SU-DHL-6 (cell line): Measurements from ENCODE around the gene EIF1B.
A peak's percentile ranks its signal among the peaks of the same experiment; 100 is the strongest.

Source experiments
- H2AFZ ChIP-seq: fragments of 200-600 bp; sonication (generic); 2 replicates; pipeline ENCODE4 v1.6.1; 2014; ENCODE audit warnings: low read depth, mild to moderate bottlenecking, moderate library complexity, mixed read lengths, antibody characterized with exemption, low read length; ENCODE audit not compliant: severe bottlenecking
- H3F3A ChIP-seq: fragments of 200-600 bp; shearing (Covaris generic); 2 replicates; pipeline ENCODE4 v1.6.0; 2016; ENCODE audit warnings: antibody characterized with exemption, mild to moderate bottlenecking; ENCODE audit not compliant: insufficient read depth
- H3K27ac ChIP-seq: fragments of 200-600 bp; sonication (generic); 2 replicates; pipeline ENCODE4 v1.5.1; 2016; ENCODE audit warnings: low read depth, mild to moderate bottlenecking, low read length, moderate library complexity, mixed read lengths
- H3K27me3 ChIP-seq: fragments of 200-600 bp; sonication (generic), shearing (Covaris generic); 2 replicates; pipeline ENCODE4 v1.6.0; 2014; ENCODE audit warnings: mild to moderate bottlenecking, low read length
- H3K36me3 ChIP-seq: fragments of 200-600 bp; sonication (generic); 2 replicates; pipeline ENCODE4 v1.6.1; 2014; ENCODE audit warnings: mild to moderate bottlenecking, low read length, mixed read lengths
- H3K4me2 ChIP-seq: fragments of 300-600, 200-600 bp; shearing (Covaris generic), sonication (generic); 2 replicates; pipeline ENCODE4 v1.6.0; 2014; ENCODE audit warnings: low read length, low read depth, mild to moderate bottlenecking; ENCODE audit not compliant: poor library complexity, severe bottlenecking
- H3K4me3 ChIP-seq: fragments of 200-600 bp; sonication (generic); 2 replicates; pipeline ENCODE4 v1.5.1; 2014; ENCODE audit warnings: antibody characterized with exemption, low read length, mild to moderate bottlenecking, mixed read lengths; ENCODE audit not compliant: insufficient read depth, poor library complexity, severe bottlenecking
- H3K79me2 ChIP-seq: fragments of 200-600 bp; sonication (generic); 2 replicates; pipeline ENCODE4 v1.6.1; 2014; ENCODE audit warnings: mild to moderate bottlenecking, low read length, moderate library complexity; ENCODE audit not compliant: insufficient read depth
- H3K9ac ChIP-seq: fragments of 200-600 bp; sonication (generic); 2 replicates; pipeline ENCODE4 v1.7.0; 2014; ENCODE audit warnings: mild to moderate bottlenecking, low read length
- H3K9me2 ChIP-seq: fragments of 200-600 bp; sonication (generic); replicated peaks from 2 replicates; pipeline ENCODE4 v1.6.1; 2014; ENCODE audit warnings: low read length; ENCODE audit not compliant: insufficient read depth
- H3K9me3 ChIP-seq: fragments of 200-600 bp; sonication (generic); 2 replicates; pipeline ENCODE4 v1.6.1; 2014; ENCODE audit warnings: low read length, mixed read lengths; ENCODE audit not compliant: insufficient read depth
- H4K20me1 ChIP-seq: fragments of 200-600 bp; sonication (generic); 2 replicates; pipeline ENCODE4 v1.6.1; 2014; ENCODE audit warnings: low read depth, mild to moderate bottlenecking, antibody characterized with exemption, low read length, moderate library complexity, mixed read lengths
- CTCF ChIP-seq: fragments of 200-600 bp; sonication (generic); IDR thresholded peaks from one replicate; pipeline ENCODE4 v1.5.1; 2017; ENCODE audit warnings: antibody characterized with exemption, mild to moderate bottlenecking, low read length, moderate library complexity; ENCODE audit not compliant: insufficient read depth, poor library complexity, severe bottlenecking
- EZH2phosphoT487 ChIP-seq: fragments of 200-600 bp; sonication (generic), shearing (Covaris generic); conservative IDR thresholded peaks from 2 replicates; pipeline ENCODE4 v1.6.1; 2018; ENCODE audit warnings: mild to moderate bottlenecking, antibody characterized with exemption, low read length, moderate library complexity, mixed read lengths

Gene EIF1B

GRCh38 chr3:40312661-40313226 is 3.2 kb downstream of the EIF1B start:
- Histone ChIP-seq H3K79me2 (peaks cover 19% of the 10 kb centered on the region), H2AFZ (no peak overlapping the region), H3K36me3 (peaks cover 21% of the 10 kb centered on the region), H3F3A (peaks cover 8% of the 10 kb centered on the region), H4K20me1 (no peaks in the 10 kb centered on the region), H3K27me3 (no peaks in the 10 kb centered on the region), H3K9me2 (no peaks in the 10 kb centered on the region), H3K9me3 (no peaks in the 10 kb centered on the region), H3K9ac (no peak overlapping the region), H3K27ac (no peak overlapping the region), H3K4me3 (no peak overlapping the region), H3K4me2 (no peak overlapping the region)
- TF ChIP-seq CTCF (no peak), EZH2phosphoT487 (no peak)

- no peak overlapping the region for H2AFZ ChIP-seq
Observed at GRCh38 chr3:40313975-40314860, 4.7 kb downstream of the EIF1B start.

GRCh38 chr3:40317061-40317855 is 7.8 kb downstream of the EIF1B start:
- H3K79me2 ChIP-seq: no peaks in the 10 kb centered on the region
- H3F3A ChIP-seq: peaks cover 3% of the 10 kb centered on the region; the same call in 1 of the 2 replicates
- H3K4me3 ChIP-seq: no peak overlapping the region
- no peaks in the 10 kb centered on the region for H3K9me2 ChIP-seq
- no peak overlapping the region for H3K4me2 ChIP-seq
- no peaks in the 10 kb centered on the region for H4K20me1 ChIP-seq
- no peak overlapping the region for H3K9ac ChIP-seq
- peaks cover 4% of the 10 kb centered on the region; the same call in 1 of the 2 replicates for H3K36me3 ChIP-seq
- TF ChIP-seq CTCF (peak; percentile 55), EZH2phosphoT487 (no peak)
- no peak overlapping the region for H2AFZ ChIP-seq
- no peaks in the 10 kb centered on the region for H3K27me3 ChIP-seq
- H3K27ac ChIP-seq: no peak overlapping the region
- no peaks in the 10 kb centered on the region for H3K9me3 ChIP-seq

More at GRCh38 chr3:40313975-40314860, 4.7 kb downstream of the EIF1B start:
- H3F3A ChIP-seq: peaks cover 8% of the 10 kb centered on the region
- H3K79me2 ChIP-seq: peaks cover 19% of the 10 kb centered on the region
- H3K9ac ChIP-seq: no peak overlapping the region
- peaks cover 21% of the 10 kb centered on the region for H3K36me3 ChIP-seq
- no peak overlapping the region for H3K4me3 ChIP-seq
- no peaks in the 10 kb centered on the region for H4K20me1 ChIP-seq
- H3K4me2 ChIP-seq: no peak overlapping the region
- TF ChIP-seq EZH2phosphoT487 (no peak), CTCF (no peak)
- no peaks in the 10 kb centered on the region for H3K27me3 ChIP-seq
- no peak overlapping the region for H3K27ac ChIP-seq
- no peaks in the 10 kb centered on the region for H3K9me2 ChIP-seq
- no peaks in the 10 kb centered on the region for H3K9me3 ChIP-seq
